Neuron (in vitro differentiated cells): Measurements from ENCODE around the gene SLCO4A1.

Experiments
- H2AFZ ChIP-seq: one replicate; pipeline ENCODE4 v1.6.1; 2013; ENCODE audit warnings: low read depth, mild to moderate bottlenecking, inconsistent platforms, low read length, moderate library complexity
- H3K27me3 ChIP-seq: one replicate; pipeline ENCODE4 v1.6.1; 2013; ENCODE audit warnings: low read length; ENCODE audit not compliant: insufficient read depth
- H3K36me3 ChIP-seq: one replicate; pipeline ENCODE4 v1.6.1; 2013; ENCODE audit warnings: low read length; ENCODE audit not compliant: insufficient read depth
- H3K4me1 ChIP-seq: one replicate; pipeline ENCODE4 v1.6.1; 2013; ENCODE audit warnings: low read length; ENCODE audit not compliant: insufficient read depth
- H3K4me3 ChIP-seq: 2 replicates; pipeline ENCODE4 v1.5.1; 2013; ENCODE audit warnings: mild to moderate bottlenecking, low read length, moderate library complexity
- H3K9me3 ChIP-seq: one replicate; pipeline ENCODE4 v1.6.1; 2013; ENCODE audit warnings: low read length

The SLCO4A1 gene

DNA sequence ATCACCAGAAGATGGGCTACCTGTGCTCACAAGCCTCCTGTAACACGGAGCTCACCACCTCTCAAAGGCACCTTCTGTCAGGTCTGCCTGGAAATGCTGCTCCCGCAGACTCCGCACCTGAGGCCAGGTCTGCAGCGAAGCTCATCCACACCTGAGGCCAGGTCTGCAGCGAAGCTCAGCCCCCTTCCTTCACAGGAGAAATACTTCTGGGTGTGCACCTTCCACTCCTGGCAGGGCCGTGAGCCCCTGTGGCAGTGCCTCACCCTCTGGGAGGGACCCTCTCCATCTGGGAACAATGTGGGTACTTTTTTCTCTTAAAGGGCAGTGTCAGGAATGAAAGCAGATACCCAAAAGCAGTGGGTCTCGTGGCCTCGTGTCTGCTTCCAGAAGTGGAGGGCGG, 1.4 kb upstream of the SLCO4A1 start:
- H3K4me3 ChIP-seq = no peak overlapping the region
- no peaks in the 10 kb centered on the region for H3K36me3 ChIP-seq
- peaks cover 92% of the 10 kb centered on the region for H3K27me3 ChIP-seq
- H3K4me1 ChIP-seq = no peaks in the 10 kb centered on the region
- H2AFZ ChIP-seq = no peak overlapping the region
- H3K9me3 ChIP-seq = no peaks in the 10 kb centered on the region

DNA sequence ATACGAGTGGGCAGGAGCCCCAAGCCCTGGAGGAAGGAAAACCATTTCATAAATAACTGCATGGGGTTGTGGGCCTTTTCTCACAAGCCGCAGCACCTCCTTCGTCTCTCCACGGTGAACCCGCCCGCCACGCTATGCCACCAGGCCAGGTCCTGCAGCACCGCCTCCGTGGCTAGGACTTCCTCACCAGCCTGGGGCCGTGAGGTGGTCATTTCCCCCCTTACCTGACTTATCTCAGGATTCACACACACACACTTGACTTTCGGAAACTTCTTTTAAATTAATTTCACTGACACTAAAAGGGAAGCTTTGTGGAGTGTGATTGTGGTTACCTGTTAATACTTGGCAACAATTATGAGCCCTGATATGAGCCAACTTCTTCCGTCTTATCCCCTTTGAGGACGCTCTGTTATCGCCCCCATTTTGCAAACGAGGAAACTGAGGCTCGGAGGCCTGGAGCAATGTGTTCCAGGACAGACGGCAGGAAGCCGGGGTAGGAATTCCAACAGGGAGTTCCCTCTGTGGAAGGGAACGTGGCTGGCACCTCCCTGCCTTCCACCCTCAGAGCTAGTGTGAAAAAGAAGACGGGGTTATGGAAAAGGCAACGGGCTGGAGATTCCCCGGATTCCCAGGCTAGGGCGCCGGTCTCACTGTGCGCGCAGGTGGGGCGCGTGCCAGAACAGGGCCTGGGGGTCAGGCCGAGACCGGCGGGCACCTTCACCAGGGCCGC, 817 bp upstream of the SLCO4A1 start:
- peaks cover 92% of the 10 kb centered on the region for H3K27me3 ChIP-seq
- no peaks in the 10 kb centered on the region for H3K4me1 ChIP-seq
- H2AFZ ChIP-seq = no peak overlapping the region
- no peaks in the 10 kb centered on the region for H3K36me3 ChIP-seq
- no peaks in the 10 kb centered on the region for H3K9me3 ChIP-seq
- no peak overlapping the region for H3K4me3 ChIP-seq

DNA sequence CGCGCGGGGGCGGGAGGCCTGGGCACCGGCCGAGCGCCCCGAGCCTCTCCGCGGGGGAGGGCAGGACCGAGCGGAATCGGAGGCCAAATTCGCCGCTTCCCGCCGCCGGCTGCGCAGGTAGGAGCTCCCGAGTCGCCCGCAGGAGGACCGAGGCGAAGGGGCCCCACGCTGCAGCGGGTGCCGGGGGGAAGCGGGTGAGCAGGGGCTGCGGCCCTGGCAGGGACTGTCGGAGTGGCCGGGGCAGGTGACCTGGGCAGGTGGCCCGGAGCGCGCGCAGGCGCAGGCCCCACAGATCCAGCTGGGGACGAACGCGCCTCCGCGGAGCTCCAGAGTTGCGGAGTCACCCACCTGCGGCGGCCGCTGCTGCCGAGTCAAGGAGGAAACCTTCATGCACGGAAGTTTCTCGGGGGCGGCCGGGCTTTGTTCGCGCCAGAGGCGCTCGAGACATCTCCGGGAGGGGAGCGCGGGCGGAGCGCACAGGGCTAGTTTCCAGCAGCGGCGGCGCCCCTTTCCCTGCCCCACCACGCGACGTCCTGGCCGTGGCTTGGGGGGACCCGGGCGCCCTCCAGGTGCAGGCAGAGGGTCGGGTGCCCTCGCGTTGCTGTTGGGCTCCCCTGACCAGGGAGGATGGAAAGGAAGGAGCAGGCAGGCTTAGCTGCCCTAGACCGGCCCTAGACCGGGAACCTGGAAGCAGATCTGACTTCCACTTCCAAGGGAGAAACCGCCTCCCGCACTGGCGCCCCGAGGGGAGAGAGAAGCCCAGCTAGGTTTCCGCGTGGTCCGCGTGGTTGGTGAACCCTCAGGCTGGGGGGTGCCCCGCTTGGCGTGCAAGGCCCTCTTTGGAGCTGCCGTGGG, 590 bp downstream of the SLCO4A1 start:
- Histone ChIP-seq H3K4me1 (no peaks in the 10 kb centered on the region), H3K4me3 (no peak overlapping the region), H3K27me3 (peaks cover 92% of the 10 kb centered on the region), H3K36me3 (no peaks in the 10 kb centered on the region), H2AFZ (no peak overlapping the region), H3K9me3 (no peaks in the 10 kb centered on the region)

DNA sequence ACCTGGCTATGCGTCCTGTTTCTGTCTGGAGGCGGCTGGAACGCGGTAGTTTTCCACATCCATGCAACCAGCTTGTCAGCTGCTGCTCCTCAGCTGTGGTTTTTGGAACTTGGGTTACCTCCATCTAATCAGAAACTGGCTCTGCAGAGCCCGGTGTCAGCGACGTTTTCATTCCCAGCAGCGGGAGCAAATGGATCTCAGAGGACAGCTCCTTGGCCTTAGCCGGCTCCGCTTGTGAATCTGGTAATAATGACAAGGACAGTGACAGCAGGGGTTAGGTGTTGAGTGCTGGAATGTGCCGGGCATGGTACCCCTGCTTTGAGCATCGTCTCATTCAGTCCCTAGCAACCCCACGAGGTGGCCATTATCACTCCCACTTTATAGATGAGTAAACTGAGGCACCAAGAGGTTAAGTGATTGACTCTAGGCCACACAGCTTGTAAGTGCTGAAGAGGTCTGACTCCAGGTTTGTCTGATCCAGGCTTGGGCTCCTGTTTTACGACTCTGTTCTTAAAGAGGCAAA, 1.3 kb downstream of the SLCO4A1 start:
- Histone ChIP-seq H3K4me3 (no peak overlapping the region), H3K27me3 (peaks cover 92% of the 10 kb centered on the region), H3K36me3 (no peaks in the 10 kb centered on the region), H3K9me3 (no peaks in the 10 kb centered on the region), H3K4me1 (no peaks in the 10 kb centered on the region), H2AFZ (no peak overlapping the region)

DNA sequence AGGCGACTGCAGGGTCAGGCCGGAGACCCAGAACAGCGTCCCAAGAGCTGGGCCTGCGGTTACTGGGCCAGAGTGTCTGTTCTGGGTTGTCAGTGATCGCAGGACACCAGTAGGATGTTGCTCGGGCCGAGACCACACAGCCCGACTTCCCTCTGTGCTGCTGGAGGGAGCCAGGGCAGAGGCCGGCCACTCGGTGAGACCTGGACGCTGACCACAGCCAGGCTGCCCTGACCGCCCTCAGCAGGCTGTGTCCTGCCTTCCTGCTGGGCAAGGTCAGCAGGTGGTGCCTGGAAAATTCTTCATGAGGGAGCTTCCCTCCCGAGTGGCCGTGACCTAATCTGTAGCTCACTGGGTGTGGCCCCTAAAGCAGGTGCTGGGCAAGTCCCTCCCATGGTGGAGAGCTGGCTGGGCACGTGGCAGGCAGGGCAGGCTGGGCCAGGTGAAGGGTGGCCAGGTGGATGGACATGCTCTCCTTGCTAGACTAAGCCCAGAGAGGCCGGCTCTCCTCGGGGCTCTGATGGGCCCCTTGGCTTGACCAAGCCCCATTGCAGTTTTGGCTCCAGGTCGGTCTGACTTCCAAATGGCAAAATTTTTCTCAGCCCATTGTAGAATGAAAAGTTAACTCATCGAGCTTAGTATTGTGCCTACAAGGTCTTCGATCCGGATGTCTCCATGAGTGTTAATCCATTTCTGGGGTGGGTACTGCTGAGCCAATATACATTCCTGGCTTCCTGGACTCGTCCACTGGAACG, 1.9 kb downstream of the SLCO4A1 start:
- Histone ChIP-seq H3K4me1 (no peaks in the 10 kb centered on the region), H2AFZ (no peak overlapping the region), H3K4me3 (no peak overlapping the region), H3K36me3 (no peaks in the 10 kb centered on the region), H3K9me3 (no peaks in the 10 kb centered on the region), H3K27me3 (peaks cover 92% of the 10 kb centered on the region)

DNA sequence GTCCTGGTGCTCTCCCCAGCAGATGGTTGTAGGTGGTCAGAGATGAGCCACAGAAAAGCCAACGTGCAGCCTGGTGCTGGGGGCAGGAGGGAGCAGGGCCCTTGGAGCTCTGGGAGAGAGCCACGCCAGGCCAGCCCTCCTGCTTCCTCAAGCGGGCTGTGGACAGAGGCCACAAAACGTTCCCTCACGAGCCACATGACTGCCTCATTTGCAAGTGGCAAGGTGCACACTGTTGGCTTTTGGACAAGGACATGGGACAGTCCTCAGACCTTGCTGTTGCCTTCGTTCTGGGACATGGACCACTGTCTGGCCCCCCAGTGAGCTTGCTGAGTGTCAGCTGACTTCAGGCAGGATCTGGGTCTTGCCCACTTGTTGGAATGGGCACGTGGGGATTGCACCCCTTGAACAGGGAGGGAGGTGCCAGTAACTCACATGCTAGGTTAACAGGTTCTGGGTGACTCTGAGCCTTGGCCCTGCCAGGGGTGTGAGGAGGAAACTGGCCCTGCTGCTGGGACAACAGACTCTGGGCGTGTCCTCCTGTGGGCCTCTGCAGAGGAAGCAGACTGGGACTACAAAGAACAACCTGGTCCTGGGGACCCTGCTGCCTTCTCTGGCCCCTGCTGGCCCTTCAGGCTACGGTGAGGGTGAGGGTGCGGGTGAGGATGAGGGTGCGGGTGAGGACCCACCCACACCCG, 2.6 kb downstream of the SLCO4A1 start:
- peaks cover 86% of the 10 kb centered on the region for H3K27me3 ChIP-seq
- H3K4me3 ChIP-seq = no peak overlapping the region
- H3K4me1 ChIP-seq = no peaks in the 10 kb centered on the region
- no peaks in the 10 kb centered on the region for H3K36me3 ChIP-seq
- no peak overlapping the region for H2AFZ ChIP-seq
- no peaks in the 10 kb centered on the region for H3K9me3 ChIP-seq

DNA sequence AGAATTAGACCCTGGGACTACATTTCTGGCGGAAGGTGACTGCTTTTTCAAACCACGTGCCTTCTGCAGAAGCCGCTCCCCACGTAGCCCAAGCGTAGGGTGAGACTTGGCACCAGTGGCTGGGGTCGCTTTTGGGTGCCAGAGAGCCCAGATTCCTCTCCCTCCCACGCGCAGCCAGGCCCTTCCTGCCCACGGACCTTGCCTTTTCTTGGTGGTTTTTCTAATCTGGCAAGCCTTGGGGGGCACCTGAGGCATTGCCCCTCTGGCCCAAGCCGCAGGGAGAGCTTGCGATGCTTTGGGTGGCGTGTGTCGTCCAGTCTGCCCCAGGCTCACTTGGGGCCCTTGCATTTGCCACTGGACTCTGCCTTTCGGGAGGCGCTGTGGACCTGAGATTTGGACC, 3.3 kb downstream of the SLCO4A1 start:
- Histone ChIP-seq H3K27me3 (peaks cover 82% of the 10 kb centered on the region), H2AFZ (no peak overlapping the region), H3K4me3 (no peak overlapping the region), H3K4me1 (no peaks in the 10 kb centered on the region), H3K9me3 (no peaks in the 10 kb centered on the region), H3K36me3 (no peaks in the 10 kb centered on the region)

DNA sequence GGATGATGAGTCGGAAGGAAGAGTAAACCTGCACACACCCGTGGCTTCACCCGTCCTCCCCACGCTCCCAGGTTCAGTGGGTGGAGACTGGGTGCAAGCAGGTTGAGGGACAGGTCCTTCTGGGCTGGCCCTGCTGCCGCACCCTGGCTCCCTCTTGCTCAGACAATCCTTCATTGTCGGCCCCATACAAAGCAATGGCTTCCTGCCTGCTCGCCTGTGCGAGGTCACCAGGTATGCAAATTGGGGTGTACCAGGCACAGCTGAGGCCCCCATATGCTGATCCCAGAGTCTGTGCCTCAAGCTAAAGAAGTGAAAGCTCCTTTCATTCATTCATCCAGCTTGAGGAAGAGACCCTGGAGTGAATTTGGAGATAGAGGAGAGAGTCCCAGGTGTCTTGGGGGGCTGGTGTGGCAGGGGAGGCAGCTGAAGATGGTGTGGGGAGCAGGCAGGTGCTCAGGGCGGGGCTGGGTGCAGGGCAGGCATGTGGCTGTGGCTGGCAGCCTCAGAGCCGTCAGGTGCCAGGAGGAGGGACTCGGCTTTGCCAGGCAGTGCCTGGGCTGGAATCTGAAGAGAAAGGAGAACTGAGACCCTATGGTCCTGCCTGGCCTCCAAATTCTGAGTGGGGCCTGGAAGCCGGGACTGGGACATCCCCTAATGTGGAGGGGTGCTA, 4.7 kb downstream of the SLCO4A1 start:
- H3K4me1 ChIP-seq = peaks cover under 1% of the 10 kb centered on the region
- no peaks in the 10 kb centered on the region for H3K36me3 ChIP-seq
- no peaks in the 10 kb centered on the region for H3K9me3 ChIP-seq
- no peak overlapping the region for H2AFZ ChIP-seq
- no peak overlapping the region for H3K4me3 ChIP-seq
- peaks cover 74% of the 10 kb centered on the region for H3K27me3 ChIP-seq

DNA sequence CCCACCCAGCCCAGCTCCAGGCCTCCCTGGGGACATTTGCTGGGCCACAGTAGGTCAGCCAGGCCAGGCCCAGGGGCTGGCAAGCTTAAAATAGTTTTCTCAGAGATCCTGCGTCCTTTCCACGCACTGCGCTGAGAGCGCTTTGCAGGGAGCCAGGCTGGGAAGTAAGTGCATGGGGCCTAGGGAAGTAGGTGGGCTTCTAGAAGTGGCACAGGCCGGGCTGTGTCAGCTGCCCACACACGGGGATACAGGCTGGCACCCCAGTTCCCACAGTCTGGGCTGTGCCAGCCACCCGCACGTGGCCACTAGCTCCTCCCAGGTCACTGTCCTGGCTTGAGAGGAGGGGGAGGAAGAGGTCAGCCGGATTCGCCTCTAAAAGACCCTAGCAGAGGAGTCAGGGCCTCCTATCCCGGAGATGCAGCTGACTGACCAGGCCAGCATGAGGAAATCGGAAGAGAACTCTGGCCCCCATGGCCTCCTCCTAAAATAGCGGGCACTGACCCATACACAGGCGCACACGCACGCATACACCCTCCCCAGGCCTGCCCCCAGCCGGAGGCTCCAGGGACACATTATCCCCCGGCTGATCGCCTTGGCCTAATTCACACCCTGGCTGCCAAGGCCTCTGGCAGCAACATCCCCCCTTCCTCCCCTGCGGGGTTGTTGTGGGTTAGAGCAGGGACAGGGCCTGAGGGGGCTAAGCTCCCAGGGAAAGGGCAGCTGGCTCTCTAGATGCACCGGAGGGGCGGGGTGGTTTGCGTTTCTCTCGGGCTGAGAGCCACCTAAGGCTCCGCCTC, 5.4 kb downstream of the SLCO4A1 start:
- H3K27me3 ChIP-seq = peaks cover 68% of the 10 kb centered on the region
- no peaks in the 10 kb centered on the region for H3K9me3 ChIP-seq
- H3K4me3 ChIP-seq = no peak overlapping the region
- H3K36me3 ChIP-seq = no peaks in the 10 kb centered on the region
- peaks cover 6% of the 10 kb centered on the region for H3K4me1 ChIP-seq
- H2AFZ ChIP-seq = no peak overlapping the region

DNA sequence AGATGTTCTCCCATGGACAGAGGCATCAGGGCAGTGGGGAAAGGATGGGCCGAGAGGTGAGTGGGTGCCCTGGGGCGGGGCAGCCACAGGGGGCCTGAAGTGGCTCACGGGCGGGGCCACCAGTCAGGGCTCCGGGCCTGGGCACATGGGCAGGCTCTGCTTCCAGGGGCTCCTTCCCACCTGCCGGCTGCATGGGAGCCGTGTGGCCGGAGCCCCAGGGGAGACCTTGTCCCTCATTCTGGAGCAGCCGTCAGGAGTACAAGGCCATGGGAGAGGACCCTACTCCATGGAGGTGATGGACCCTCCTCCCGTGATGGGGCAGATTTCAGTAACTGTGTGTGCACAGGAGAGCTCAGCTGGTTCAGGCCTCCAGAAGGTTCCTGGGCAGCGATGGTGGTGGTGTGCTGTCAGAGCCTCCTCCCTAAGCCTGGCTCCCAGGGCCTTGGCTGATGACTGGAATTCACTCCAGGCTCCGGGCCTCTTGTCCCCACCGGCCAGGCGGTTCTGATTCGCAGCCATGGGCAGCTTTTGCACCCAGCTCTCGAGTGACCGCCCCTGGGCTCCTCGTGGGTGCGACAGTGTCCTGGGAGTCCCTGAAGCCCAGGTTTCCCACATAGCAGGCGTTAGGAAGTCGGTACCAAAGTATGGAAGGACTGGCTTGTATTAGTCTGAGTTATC, 6.2 kb downstream of the SLCO4A1 start:
- Histone ChIP-seq H3K4me1 (peaks cover 6% of the 10 kb centered on the region), H2AFZ (no peak overlapping the region), H3K4me3 (no peak overlapping the region), H3K27me3 (peaks cover 63% of the 10 kb centered on the region), H3K9me3 (no peaks in the 10 kb centered on the region), H3K36me3 (no peaks in the 10 kb centered on the region)

DNA sequence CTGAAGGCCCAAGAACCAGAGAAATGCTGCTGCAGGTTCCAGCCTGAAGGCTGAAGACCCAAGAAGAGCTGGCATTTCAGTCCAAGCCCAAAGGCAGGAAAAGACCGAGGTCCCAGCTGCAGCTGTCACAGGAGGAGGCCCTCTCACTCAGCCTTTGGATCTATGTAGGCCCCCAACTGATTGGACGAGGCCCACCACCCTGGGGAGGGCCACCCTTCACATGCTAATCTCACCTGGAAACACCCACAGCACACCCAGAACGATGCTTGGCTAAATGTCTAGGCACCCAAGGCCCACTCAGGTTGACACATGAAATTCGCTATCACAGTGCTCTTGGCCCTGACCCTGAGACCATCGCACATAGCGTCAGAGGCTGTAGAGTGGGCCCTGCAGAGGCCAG, 6.8 kb downstream of the SLCO4A1 start:
- H3K9me3 ChIP-seq = no peaks in the 10 kb centered on the region
- H3K4me1 ChIP-seq = peaks cover 6% of the 10 kb centered on the region
- H3K36me3 ChIP-seq = no peaks in the 10 kb centered on the region
- H3K4me3 ChIP-seq = no peak overlapping the region
- H2AFZ ChIP-seq = no peak overlapping the region
- H3K27me3 ChIP-seq = peaks cover 57% of the 10 kb centered on the region
